Left ventricle myocardium inferior (tissue), 1 donor: ENCODE data around the gene COL1A1. TPM values are rescaled to one million over a fixed set of nuclear protein-coding genes. Genes with fewer than 3 reads are reported as not detected.

Experiments
- DNase-seq: peaks from one replicate; pipeline ENCODE4 v3.0.0-alpha.2; 2020
- H3K27ac ChIP-seq: fragments of 200-600 bp; replicated peaks from 2 replicates; pipeline ENCODE4 v1.8.0; 2021
- H3K27me3 ChIP-seq: fragments of 200-600 bp; 2 replicates; pipeline ENCODE4 v1.8.0; 2021; ENCODE audit warnings: low read depth
- H3K36me3 ChIP-seq: fragments of 200-600 bp; 2 replicates; pipeline ENCODE4 v1.8.0; 2021
- H3K4me1 ChIP-seq: fragments of 200-600 bp; 2 replicates; pipeline ENCODE4 v1.8.0; 2021
- H3K4me3 ChIP-seq: fragments of 200-600 bp; 2 replicates; pipeline ENCODE4 v1.8.0; 2021; ENCODE audit warnings: mild to moderate bottlenecking, moderate library complexity
- H3K9me3 ChIP-seq: fragments of 200-600 bp; replicated peaks from 2 replicates; pipeline ENCODE4 v1.8.0; 2021
- intact Hi-C: fragments of 100-400 bp; cut with micrococcal nuclease; formaldehyde crosslinking; loops from one replicate; pipeline ENCODE4 v1.11.0; 2022
- total RNA-seq: library from RNA; stranded (reverse); fragmentation: NEBNext Ultra II Directional; extraction: Animal tissue kit (Norgen Biotek cat#: 25700); gene quantifications from one replicate; pipeline ENCODE4 v1.2.1, GENCODE V29; 2021
- TF ChIP-seq, protein P1 (sequence below): fragments of 200-600 bp; IDR thresholded peaks from 2 replicates; pipeline ENCODE4 v1.8.0; 2021; ENCODE audit warnings: antibody characterized with exemption, mild to moderate bottlenecking, borderline replicate concordance
- donor health status: DM: no; HTN: yes; CAD: no; lungs with severe emphysema.

Gene COL1A1
- total RNA-seq, 1 donor from 2014 or later = 45.8 TPM

DNA sequence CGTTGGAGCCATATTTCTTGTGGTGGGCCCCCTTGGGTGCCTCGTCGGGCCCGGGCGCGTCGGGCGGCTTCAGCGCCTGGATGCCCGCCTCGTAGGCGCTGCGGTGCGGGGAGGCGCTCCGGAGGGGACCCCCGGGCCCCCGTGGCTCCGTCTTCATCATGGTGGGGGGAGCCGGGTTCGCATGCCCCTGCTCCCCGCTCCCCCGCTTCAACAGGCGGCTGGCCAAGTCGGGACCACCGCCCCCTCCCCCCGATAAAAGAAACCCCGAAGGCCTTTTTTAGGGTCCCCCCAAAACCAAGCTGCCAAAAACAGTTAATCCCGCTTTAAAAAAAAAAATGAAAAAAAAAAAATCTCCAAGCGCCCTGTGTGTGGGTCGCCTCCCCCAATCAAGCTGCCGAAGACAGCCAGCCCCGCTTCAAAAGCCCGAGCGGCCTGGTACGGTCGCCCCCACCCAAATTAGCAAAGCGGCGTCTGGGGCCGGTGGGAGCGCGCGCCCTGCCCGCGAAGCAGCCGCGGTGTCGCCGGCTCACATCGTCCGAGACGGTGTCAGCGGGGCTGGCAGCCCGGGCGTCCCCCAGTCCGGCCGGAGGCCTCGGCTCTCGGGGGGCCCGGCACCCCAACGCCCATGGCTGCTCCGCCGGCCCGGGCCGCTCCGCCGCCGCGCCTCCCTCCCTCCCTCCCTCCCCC, 50.9 kb downstream of the COL1A1 start, which contains the start of gene PPP1R9B:
Gene PPP1R9B (minus strand): TSS at position 324 of the 687 bp plus-strand sequence. CDS start 164 bp downstream, at position 160.
- intact Hi-C loops = no loop called here
- no peak for DNase-seq
- no peaks in the 10 kb centered on the region for H3K27me3 ChIP-seq
- H3K4me1 ChIP-seq = peaks cover 98% of the 10 kb centered on the region
- H3K36me3 ChIP-seq = no peaks in the 10 kb centered on the region
- H3K9me3 ChIP-seq = no peaks in the 10 kb centered on the region
- peak within 1 kb of the TSS; percentile 98 for H3K4me3 ChIP-seq
- TF ChIP-seq, protein P1, sequence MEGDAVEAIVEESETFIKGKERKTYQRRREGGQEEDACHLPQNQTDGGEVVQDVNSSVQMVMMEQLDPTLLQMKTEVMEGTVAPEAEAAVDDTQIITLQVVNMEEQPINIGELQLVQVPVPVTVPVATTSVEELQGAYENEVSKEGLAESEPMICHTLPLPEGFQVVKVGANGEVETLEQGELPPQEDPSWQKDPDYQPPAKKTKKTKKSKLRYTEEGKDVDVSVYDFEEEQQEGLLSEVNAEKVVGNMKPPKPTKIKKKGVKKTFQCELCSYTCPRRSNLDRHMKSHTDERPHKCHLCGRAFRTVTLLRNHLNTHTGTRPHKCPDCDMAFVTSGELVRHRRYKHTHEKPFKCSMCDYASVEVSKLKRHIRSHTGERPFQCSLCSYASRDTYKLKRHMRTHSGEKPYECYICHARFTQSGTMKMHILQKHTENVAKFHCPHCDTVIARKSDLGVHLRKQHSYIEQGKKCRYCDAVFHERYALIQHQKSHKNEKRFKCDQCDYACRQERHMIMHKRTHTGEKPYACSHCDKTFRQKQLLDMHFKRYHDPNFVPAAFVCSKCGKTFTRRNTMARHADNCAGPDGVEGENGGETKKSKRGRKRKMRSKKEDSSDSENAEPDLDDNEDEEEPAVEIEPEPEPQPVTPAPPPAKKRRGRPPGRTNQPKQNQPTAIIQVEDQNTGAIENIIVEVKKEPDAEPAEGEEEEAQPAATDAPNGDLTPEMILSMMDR = no peak
- peak within 1 kb of the TSS; percentile 98 for H3K27ac ChIP-seq

DNA sequence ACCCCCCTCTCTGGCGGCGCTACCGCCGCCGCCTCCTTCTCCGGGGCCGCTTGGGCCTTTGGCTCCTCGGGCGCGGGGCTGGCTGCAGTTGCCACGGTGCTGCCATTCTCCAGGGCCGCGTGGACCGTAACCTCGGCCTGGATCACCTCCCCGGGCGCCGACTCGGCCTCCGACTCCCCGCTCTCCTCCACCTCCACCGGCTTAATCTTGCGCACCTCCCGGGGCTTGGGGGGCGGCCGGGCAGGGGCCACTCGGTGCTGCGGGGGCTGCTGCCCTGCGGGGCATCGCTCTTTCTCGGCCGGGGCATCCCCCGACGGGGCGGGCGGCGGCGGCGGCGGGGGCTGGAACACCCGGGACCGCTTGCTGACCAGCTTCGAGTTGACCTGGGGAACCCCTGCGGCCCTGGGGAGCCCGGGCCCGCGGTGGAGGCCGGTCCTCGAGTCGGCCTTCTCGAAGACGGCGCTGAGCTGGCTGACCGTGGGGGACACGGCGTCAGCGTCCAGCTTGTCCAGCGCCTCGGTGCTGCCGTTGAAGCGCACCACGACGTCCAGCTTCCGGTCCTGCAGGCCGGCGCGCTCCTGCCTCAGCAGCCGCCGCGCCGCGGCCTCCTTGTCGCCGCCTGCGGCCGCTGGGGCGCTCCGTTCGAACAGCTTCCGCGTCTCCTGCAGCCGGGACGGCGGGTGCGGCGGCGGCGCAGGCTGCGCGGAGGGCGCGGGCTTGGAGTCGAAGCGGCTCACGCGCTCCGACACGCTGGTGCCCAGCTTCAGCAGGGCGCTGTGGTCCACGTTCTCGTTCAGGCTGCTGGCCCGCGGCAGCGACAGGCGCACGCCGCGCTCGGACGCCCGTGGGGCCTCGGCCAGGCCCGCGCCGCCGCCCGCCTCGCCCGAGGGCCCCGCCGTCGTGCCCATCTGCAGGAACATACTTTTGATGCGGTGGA, 51.7 kb downstream of the COL1A1 start:
- TF ChIP-seq, protein P1 = peak; percentile 41
- intact Hi-C loops = no loop called here
- Histone ChIP-seq H3K4me1 (peaks cover 98% of the 10 kb centered on the region), H3K27me3 (no peaks in the 10 kb centered on the region), H3K27ac (peak overlapping the region; percentile 98), H3K4me3 (peak overlapping the region; percentile 98), H3K36me3 (peaks cover 7% of the 10 kb centered on the region), H3K9me3 (no peaks in the 10 kb centered on the region)
- peak; percentile 66 for DNase-seq

DNA sequence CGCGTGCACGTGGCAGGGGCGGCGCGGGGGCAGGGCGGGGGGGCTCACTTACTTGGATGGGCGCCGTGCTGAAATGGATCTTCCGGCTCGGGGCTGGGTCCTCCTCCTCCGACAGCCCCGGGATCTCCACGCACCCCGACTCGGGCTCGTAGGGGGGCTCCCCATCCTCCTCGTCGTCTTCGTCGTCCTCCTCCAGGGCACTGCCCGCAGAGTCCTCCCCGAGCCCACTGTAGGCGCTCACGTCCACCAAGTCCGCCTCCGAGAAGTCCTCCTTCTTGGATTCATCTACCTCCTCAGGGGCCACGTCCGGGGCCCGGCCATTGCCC, 52.4 kb downstream of the COL1A1 start:
- peak overlapping the region; percentile 98 for H3K27ac ChIP-seq
- peaks cover 98% of the 10 kb centered on the region for H3K4me1 ChIP-seq
- H3K27me3 ChIP-seq = no peaks in the 10 kb centered on the region
- TF ChIP-seq, protein P1 = no peak
- H3K4me3 ChIP-seq = peak overlapping the region; percentile 98
- no peak for DNase-seq
- H3K36me3 ChIP-seq = peaks cover 13% of the 10 kb centered on the region
- intact Hi-C loops = no loop called here
- no peaks in the 10 kb centered on the region for H3K9me3 ChIP-seq

DNA sequence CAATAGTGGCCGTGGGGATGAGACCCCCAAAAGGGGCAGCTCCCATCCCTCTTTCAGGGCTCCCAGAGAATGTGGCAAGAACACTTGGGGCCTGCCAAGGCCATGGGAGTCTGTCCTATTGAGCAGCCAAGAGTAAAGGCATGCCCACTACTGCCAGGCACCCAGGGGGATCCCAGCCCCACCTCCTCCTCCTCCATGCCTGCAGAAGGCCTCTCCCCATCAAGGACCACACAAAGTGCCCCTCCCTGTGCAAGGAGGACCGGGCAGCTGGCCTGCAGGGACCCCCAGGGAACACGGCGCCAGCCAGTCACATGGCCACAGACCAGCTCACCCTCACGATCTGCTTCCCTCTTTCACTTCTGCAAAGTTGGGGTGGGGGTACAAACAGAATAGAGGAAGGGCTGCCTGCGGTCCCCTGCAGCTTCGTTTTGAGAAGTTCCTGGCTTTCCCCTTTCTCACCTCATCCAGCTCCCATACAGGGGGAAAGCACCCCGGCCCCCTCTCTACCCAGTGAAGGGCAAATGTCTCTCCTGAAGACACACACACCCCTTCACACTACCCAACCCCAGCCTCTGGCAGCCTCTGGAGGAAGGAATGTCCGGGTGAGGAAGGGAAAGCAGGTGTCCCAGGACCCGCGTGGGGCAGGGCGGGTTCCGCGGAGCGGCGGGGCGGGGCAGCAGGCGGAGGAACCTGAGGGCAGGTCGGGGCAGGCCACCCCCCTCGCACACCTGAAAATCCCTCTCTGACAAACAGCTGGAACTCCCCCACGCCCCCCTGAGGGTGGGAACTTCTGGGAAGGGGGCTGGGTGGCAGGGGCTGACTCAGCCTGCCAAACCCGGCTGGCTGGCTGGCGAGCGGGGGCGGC, 53.0 kb downstream of the COL1A1 start:
- peak; percentile 53 for DNase-seq
- H3K27ac ChIP-seq = peak overlapping the region; percentile 98
- H3K4me3 ChIP-seq = peak overlapping the region; percentile 98
- H3K36me3 ChIP-seq = peaks cover 19% of the 10 kb centered on the region
- intact Hi-C loops = no loop called here
- H3K9me3 ChIP-seq = no peaks in the 10 kb centered on the region
- TF ChIP-seq, protein P1 = no peak
- H3K4me1 ChIP-seq = peaks cover 94% of the 10 kb centered on the region
- no peaks in the 10 kb centered on the region for H3K27me3 ChIP-seq

DNA sequence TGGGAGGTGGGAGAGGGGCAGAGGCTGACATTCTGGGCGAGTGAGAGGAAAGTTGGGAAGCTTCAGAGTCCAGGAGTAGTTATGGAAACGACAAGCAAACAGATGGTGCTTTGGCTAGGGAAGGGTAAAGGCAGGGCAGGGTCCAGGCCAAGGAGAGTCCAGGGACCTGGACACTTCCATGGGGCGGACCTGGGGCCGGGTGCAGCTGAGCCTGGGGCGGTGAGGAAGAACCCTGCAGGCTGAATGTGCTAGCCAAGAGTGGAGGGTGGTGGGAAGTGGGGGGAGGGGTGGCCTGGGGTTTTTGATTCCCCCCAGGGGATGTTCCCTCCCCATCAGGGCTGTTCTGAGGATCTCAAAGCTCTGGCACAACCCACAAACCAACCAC, 53.6 kb downstream of the COL1A1 start:
- Histone ChIP-seq H3K9me3 (no peaks in the 10 kb centered on the region), H3K36me3 (peaks cover 25% of the 10 kb centered on the region), H3K27ac (peak overlapping the region; percentile 98), H3K4me3 (peak overlapping the region; percentile 98), H3K27me3 (no peaks in the 10 kb centered on the region), H3K4me1 (peaks cover 88% of the 10 kb centered on the region)
- no peak for DNase-seq
- intact Hi-C loops = no loop called here
- TF ChIP-seq, protein P1 = no peak
